GM12878 (cell line): ENCODE data around the gene DIAPH3. TPM values are rescaled to one million over a fixed set of nuclear protein-coding genes. Genes with fewer than 3 reads are reported as not detected.

Experiments used
- ATF7 ChIP-seq: fragments of 450-650 bp; IDR thresholded peaks from 2 replicates; pipeline ENCODE4 v1.6.1; 2016; ENCODE audit warnings: low read depth, mild to moderate bottlenecking
- CUX1 ChIP-seq: IDR thresholded peaks from 2 replicates; pipeline ENCODE4 v1.6.1; 2012; ENCODE audit warnings: improper control_type of control experiment, low read depth, low read length; ENCODE audit not compliant: insufficient replicate concordance
- HSF1 ChIP-seq: fragments of 150-350 bp; IDR thresholded peaks from 2 replicates; pipeline ENCODE4 v1.6.1; 2014; ENCODE audit warnings: mild to moderate bottlenecking, low read depth, low read length
- IKZF2 ChIP-seq, 2 experiments: fragments of 450-650 bp; IDR thresholded peaks; 2 replicates each; pipeline ENCODE4 v1.6.1; 2017; ENCODE audit warnings: mild to moderate bottlenecking in 2 of 2, moderate library complexity in 2 of 2
- MXI1 ChIP-seq: fragments of 150-350 bp; IDR thresholded peaks from 2 replicates; pipeline ENCODE4 v1.6.1; 2011; ENCODE audit warnings: low read depth, mild to moderate bottlenecking, inconsistent platforms, low read length, improper control_type of control experiment
- NBN ChIP-seq: fragments of 450-650 bp; IDR thresholded peaks from 2 replicates; pipeline ENCODE4 v1.6.1; 2016
- PAX5 ChIP-seq: IDR thresholded peaks from 2 replicates; pipeline ENCODE4 v1.6.1; 2011; ENCODE audit warnings: low read depth, low read length, borderline replicate concordance
- PML ChIP-seq: IDR thresholded peaks from 2 replicates; pipeline ENCODE4 v1.6.1; 2012; ENCODE audit warnings: low read length, inconsistent platforms
- POLR2A ChIP-seq: IDR thresholded peaks from 2 replicates; pipeline ENCODE4 v1.6.1; 2011; ENCODE audit warnings: low read depth, mild to moderate bottlenecking, low read length
- POU2F2 ChIP-seq: IDR thresholded peaks from 3 replicates; pipeline ENCODE4 v1.6.1; 2011; ENCODE audit warnings: low read depth, mild to moderate bottlenecking, low read length, borderline replicate concordance
- RB1 ChIP-seq: fragments of 450-650 bp; formaldehyde crosslinking; IDR thresholded peaks from 2 replicates; pipeline ENCODE4 v1.6.1; 2017; ENCODE audit warnings: mild to moderate bottlenecking, borderline replicate concordance
- SKIL ChIP-seq: fragments of 450-650 bp; IDR thresholded peaks from 2 replicates; pipeline ENCODE4 v1.6.1; 2017; ENCODE audit warnings: mild to moderate bottlenecking, low read depth, inconsistent platforms; ENCODE audit not compliant: poor library complexity, severe bottlenecking
- SMAD5 ChIP-seq: IDR thresholded peaks from 2 replicates; pipeline ENCODE4 v1.6.1; 2016; ENCODE audit warnings: antibody characterized with exemption, low read depth
- SPI1 ChIP-seq: IDR thresholded peaks from 2 replicates; pipeline ENCODE4 v1.6.1; 2011; ENCODE audit warnings: low read depth, mild to moderate bottlenecking, low read length, moderate library complexity, borderline replicate concordance; ENCODE audit not compliant: insufficient read depth
- SREBF1 ChIP-seq: IDR thresholded peaks from 2 replicates; pipeline ENCODE4 v1.6.1; 2012; ENCODE audit warnings: mild to moderate bottlenecking, low read length
- SREBF2 ChIP-seq: IDR thresholded peaks from 2 replicates; pipeline ENCODE4 v1.6.1; 2012; ENCODE audit warnings: mild to moderate bottlenecking, low read length
- SUZ12 ChIP-seq: fragments of 200-600 bp; sonication (generic); IDR thresholded peaks from one replicate; pipeline ENCODE4 v1.6.1; 2018; ENCODE audit warnings: antibody characterized with exemption, mild to moderate bottlenecking; ENCODE audit not compliant: unreplicated experiment
- USF2 ChIP-seq: IDR thresholded peaks from 2 replicates; pipeline ENCODE4 v1.6.1; 2011; ENCODE audit warnings: low read depth, low read length, improper control_type of control experiment, borderline replicate concordance
- polyA plus RNA-seq, 11 experiments: library from polyadenylated mRNA; depleted of rRNA in 4 of 11; unstranded in 6 of 11; stranded (reverse) in 5 of 11; fragments of >200 nt; fragmentation: Nextera tagmentation in 4 of 11; fragmentation: Illumina TruSeq in 1 of 11; extraction: Ambion mirVana in 4 of 11; extraction: Trizol in 1 of 11; gene quantifications; 1 replicate in 1 of 11; 2 replicates in 10 of 11; pipeline versions ENCODE4 v1.2.1 to v1.2.3, GENCODE V29; 2011 to 2016; ENCODE audit warnings: inconsistent platforms in 2 of 11, missing spikeins in 2 of 11, low read depth in 1 of 11
- total RNA-seq, 4 experiments: library from RNA; depleted of rRNA in 3 of 4; stranded (reverse); fragments of >200 nt in 3 of 4; fragmentation: Illumina TruSeq in 1 of 4; extraction: Trizol in 1 of 4; gene quantifications; 2 replicates each; pipeline versions ENCODE4 v1.2.1 to v1.2.3, GENCODE V29; 2013 to 2021

Gene DIAPH3
- total and polyA plus RNA-seq, 10 of the 15 experiments (the other 5 are each of a cell fraction or from before 2014, with no cell fraction given) = 10.1 to 25.2 (median 15.4) TPM

DNA sequence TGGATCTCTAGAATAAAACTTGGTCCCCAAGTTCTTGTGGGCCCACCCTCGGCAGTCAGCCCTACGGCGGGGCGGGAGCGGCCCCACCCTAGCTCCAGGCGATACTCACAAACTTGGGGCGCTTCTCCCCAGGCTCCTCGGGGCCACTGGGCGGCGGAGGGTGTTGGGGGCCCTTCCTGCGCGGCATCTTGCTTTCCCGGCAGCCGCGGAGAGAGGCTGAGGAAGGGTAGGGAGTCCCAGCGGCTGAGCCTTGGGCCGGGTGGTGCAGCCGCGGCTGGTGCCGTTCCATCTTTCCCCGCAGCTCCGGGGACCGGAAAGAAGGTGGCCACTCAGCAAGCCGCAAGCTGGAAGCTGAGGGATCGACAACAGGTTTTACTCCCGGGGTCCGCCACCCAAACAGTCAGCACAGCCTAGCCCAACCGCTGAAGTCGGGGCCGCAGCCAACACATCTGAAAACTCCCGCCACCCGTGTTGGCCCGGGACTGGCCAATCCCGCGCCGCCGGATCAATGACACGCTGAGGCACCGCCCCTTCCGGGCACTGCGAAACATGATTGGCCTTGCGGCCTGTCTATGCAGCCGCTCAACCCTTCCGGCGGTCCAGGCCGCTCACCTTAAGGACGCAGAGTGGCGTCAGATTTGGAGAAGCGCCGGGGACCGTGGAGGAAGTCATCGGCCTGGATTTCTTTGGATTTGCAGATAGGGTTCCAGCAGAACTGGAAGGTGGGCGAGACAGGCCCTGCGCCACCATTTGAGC is at the start of gene DIAPH3 (continued):
- TF ChIP-seq HSF1 (no peak), ATF7 (peak; percentile 43), USF2 (no peak), POU2F2 (peak; percentile 76), PAX5 (peak; percentile 10; the same call in 1 of the 2 replicates), SREBF2 (no peak), MXI1 (peak; percentile 88), SUZ12 (no peak), PML (peak; percentile 84), SPI1 (no peak), NBN (peak; percentile 86), SKIL (peak; percentile 30), CUX1 (no peak), SMAD5 (peak; percentile 89), RB1 (peak; percentile 49; the same call in 1 of the 2 replicates), IKZF2 (IDR thresholded peaks at IDR 0.05) (peak; percentile 3 to 54; a peak in 3 of 4 replicates), SREBF1 (no peak), POLR2A (peak; percentile 97)
